Stimulated activated memory B cell treated with anti-CD40 and anti-IgM and Interleukin-4, amounts not matched to agents 10 μg/mL and 1 μg/mL and 100 μg/mL, for 72 hours (primary cell): ENCODE data around the gene GSDME.

Experiments used
- ATAC-seq: fragments of 150-1000 bp; cut with Tn5 transposase; 2 replicates; pipeline ENCODE4 v1.10.0; 2021
- H3K27ac Mint-ChIP-seq: one replicate; pipeline ENCODE4 v1.8.0; 2022; ENCODE audit warnings: mild to moderate bottlenecking, mixed read lengths
- H3K27me3 Mint-ChIP-seq: one replicate; pipeline ENCODE4 v1.8.0; 2022; ENCODE audit warnings: mixed read lengths
- H3K36me3 Mint-ChIP-seq: one replicate; pipeline ENCODE4 v1.8.0; 2022; ENCODE audit warnings: mixed read lengths
- H3K4me1 Mint-ChIP-seq: one replicate; pipeline ENCODE4 v1.8.0; 2022; ENCODE audit warnings: mixed read lengths
- H3K4me3 Mint-ChIP-seq: one replicate; pipeline ENCODE4 v1.8.0; 2022; ENCODE audit warnings: mild to moderate bottlenecking, moderate library complexity, mixed read lengths
- H3K9me3 Mint-ChIP-seq: one replicate; pipeline ENCODE4 v1.8.0; 2022; ENCODE audit warnings: mixed read lengths

Gene GSDME

DNA sequence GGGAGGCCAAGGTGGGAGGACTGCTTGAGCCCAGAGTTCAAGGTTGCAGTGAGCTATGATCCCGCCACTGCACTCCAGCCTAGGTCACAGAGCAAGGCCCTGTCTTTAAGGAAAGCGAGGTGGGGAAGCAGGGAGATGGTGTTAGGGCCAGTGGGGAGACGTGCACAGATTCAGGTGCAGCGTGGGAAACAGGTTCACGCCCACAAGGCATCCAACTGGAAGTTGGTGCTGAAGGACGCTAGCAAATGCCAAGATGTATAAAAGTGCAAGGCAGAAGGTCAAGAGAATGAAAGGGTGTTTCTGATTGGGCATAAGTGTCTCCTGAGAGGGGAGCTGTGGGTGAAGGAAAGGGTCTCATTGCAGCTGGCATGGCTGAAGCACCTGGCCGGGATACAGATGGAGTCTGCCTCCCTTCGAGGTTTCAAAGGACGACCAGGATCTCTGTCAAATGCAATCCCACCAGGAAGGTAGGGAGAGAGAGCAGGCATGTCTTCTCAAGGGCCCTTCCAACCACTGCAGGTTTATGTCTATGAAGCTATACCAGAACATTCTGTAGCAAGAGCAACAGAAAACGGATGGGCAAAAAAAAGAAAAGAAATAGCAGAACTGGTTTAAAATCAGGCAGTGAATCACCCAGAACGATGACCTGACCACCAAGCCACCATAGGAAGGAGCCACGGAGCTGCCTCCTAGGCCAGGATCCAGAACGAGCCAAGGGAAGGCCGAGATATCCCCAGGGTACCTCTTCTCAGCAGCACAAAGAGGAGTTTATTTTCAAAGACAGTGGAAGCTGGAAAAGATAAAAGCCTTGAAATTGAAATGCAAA, 43.2 kb downstream of the GSDME start:
- H3K27me3 Mint-ChIP-seq: peaks cover 26% of the 10 kb centered on the region
- ATAC-seq: no peak
- H3K9me3 Mint-ChIP-seq: no peaks in the 10 kb centered on the region
- no peak overlapping the region for H3K27ac Mint-ChIP-seq
- no peaks in the 10 kb centered on the region for H3K36me3 Mint-ChIP-seq
- H3K4me3 Mint-ChIP-seq: no peak overlapping the region
- H3K4me1 Mint-ChIP-seq: peaks cover 32% of the 10 kb centered on the region

DNA sequence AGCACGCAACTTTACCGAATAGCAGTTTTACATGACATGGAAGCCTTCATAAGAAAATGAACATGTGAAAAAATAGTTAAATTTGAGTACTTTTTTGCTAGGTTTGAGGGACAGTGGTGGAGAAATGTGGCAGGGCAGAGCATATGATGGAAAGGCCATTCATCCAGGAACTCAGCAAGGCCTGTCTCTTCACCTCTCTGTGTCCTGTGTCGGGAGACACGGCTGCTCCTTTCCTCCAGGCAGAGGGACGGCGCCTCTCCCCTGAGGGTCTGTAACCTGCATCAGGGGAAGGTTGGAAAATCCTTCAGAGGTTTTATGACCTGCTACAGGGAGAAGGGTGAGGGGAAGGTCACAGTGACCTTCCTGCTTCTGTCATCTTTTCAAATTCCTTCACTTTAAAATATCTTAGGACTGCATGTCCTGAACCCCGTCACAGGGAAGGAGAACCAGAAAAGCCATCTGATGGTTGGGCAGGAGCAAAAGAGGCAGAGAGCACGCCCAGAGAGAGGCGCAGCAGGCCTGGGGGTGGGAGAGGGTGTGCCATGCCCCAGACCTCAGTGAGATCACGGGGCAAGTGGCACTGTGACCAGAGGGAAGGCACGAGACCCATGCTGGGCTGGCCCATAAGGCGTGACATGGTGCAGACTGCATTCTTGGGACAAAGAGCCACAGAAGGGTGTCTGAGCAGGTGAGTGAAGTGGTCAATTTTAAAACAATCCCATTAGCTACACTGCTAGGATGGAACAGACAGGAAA, 44.0 kb downstream of the GSDME start:
- ATAC-seq: no peak
- peaks cover 26% of the 10 kb centered on the region for H3K27me3 Mint-ChIP-seq
- H3K4me1 Mint-ChIP-seq: peaks cover 23% of the 10 kb centered on the region
- no peak overlapping the region for H3K27ac Mint-ChIP-seq
- H3K36me3 Mint-ChIP-seq: no peaks in the 10 kb centered on the region
- H3K9me3 Mint-ChIP-seq: no peaks in the 10 kb centered on the region
- no peak overlapping the region for H3K4me3 Mint-ChIP-seq

DNA sequence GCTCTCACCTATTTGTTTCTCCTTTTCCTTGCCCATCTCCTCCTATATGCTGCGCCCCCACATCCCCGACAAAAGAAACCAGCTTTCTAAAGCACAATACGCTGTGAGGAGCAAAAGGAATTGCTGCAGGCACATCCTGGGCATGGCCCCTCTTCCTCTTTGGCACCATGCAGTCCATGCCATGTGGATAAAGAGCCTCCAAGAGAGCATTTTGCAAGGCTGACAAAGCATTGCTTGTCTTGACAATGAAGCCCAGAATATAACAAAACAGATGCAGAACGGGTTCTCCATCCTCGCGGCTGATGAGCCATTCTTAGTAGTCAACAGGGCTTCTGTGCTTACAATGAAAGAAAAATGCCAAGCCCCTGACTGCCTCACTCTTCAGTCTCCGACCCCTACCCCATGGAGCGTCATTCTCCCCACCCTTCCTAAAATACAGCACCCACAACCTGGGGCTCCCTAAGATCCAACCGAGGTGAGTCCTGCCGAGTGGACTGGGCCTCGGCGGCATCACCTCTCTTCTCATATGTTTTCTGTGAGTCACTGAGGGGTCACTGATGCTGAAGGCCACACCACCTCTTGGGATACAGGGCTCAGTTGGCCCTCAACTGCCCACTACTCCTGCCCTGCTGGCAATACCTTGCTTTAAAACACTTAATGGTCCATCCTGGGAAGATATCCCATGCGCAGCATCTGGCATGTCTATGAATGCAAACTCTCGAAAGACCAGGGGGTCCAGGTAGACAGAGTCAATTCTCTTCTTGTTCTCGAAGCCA, 47.5 kb downstream of the GSDME start:
- no peak for ATAC-seq
- Mint-ChIP-seq H3K9me3 (no peaks in the 10 kb centered on the region), H3K4me1 (peaks cover 11% of the 10 kb centered on the region), H3K27me3 (peaks cover 18% of the 10 kb centered on the region), H3K4me3 (no peak overlapping the region), H3K36me3 (no peaks in the 10 kb centered on the region), H3K27ac (no peak overlapping the region)

DNA sequence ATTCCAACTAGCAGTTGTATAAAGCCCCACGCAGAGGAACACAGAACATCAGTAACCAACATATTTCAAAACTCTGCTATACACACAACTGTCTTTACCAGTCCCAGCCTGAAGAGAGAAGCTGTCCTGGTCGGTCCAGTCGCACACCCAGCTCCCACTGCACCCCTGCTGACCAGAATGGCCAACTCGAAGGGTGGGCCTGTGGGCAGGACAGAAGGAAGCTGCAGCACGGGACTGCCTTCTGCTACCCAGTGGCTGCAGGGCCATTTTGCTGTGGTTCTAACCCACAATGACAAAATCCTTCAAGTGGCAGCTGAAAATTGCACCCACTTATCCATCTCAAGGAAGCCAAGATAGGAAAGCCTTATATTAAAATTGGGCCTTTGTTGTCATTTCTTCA, 48.2 kb downstream of the GSDME start:
- H3K27ac Mint-ChIP-seq: no peak overlapping the region
- H3K9me3 Mint-ChIP-seq: no peaks in the 10 kb centered on the region
- H3K4me3 Mint-ChIP-seq: no peak overlapping the region

DNA sequence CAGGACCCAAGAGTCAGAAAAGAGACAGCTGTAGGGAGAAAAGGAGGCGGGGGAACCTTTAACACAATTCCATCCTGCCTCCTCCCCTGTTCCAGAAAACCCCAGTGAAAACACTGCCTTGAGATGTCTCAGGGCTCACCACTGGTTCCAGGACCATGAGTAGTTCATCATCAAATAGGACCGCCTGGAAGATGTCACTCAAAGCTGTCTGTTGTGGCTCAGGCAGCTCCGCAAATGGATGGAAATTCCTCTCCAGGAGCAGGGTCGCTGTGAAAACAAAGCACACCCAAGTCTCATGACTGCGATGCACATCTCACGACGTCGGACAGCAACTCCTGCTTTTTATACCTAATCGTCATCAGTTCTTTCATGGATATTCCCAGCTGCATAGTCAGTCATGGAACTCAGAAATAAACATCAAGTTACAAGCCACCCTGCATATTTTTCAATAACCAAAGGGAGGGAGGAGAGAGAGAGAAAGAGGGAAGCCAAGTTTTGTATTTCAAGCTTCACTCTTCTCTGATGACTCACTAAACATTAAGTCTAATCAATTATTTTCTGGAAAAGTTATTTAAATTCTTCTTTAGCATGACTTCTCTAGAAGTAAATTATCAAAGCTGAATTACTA, 49.2 kb downstream of the GSDME start:
- no peak for ATAC-seq
- Mint-ChIP-seq H3K4me1 (peaks cover 9% of the 10 kb centered on the region), H3K9me3 (no peaks in the 10 kb centered on the region), H3K27ac (no peak overlapping the region), H3K27me3 (peaks cover 10% of the 10 kb centered on the region), H3K36me3 (no peaks in the 10 kb centered on the region), H3K4me3 (no peak overlapping the region)

More for the DNA sequence above, 48.2 kb downstream of the GSDME start:
- ATAC-seq: no peak
- no peaks in the 10 kb centered on the region for H3K36me3 Mint-ChIP-seq
- peaks cover 18% of the 10 kb centered on the region for H3K27me3 Mint-ChIP-seq
- peaks cover 9% of the 10 kb centered on the region for H3K4me1 Mint-ChIP-seq

DNA sequence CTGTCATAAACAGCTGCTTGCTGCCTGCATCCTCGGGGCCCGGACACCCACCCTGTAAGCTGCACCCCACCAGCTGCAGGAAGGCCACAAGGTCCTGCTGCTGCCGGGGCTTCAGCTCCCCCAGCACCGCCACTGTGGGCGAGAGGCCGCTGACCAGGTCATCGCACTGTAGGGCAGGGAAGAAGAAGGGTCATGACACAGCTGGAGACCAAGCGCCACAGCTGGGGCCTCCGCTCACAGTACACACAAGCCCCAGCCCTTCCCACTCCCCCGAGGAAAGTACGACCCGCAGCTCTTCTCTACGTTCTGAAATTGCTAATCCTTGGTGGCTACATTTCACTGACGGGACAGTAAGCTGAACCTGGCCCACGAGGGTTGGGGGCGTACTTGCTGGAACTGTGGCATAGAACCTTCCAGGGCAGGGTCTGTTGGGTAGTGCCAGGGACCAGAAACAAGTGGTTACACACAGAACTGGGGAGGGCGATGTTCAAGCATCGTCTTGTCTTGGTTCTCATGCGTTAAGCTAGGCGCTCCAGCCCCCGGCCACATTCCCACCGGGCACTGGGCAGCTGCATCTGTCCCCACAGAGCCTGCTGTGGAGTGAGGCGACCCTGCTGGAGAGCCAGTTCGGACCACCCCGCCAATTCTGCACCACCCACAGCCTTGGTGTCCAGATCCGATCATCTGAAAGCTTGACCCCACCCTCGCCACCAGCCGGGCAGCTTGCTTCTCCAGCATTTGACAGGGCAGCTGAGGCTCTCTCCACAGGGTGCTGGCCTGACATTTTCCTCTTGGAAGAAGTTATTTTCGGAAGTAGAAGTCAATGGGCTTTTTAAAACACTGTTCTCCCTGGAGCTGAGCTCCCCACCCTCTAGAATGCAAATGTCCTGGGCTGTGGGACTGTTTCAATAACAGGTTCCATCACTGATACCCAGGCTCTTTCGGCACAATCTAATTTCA, 50.8 kb downstream of the GSDME start:
- peaks cover 9% of the 10 kb centered on the region for H3K4me1 Mint-ChIP-seq
- no peak for ATAC-seq

DNA sequence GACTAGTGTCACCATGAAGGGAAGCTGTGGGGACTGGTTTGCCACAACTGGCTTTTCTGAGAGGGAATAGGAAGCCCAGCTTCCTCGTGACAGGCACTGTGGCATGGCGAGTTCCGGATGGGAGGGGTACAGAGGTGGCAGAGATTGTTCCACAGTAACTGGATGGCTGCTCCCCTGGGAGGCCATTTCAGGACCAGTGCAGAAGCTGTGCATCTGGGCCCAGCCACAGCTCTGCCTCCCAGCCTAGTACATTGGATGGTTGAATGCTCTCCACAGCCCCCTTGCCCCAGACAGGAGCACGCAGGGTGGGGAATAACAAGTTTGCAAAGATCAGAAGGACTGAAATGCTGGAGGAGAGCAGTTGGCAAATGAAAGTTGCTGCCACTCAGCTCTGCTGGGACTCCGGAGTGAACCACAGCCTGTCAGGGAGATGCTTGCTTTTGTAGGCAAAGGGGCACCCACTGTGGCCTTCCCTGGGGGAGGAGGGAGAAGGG, 51.8 kb downstream of the GSDME start:
- Mint-ChIP-seq H3K4me3 (no peak overlapping the region), H3K27ac (no peak overlapping the region), H3K9me3 (no peaks in the 10 kb centered on the region), H3K27me3 (no peaks in the 10 kb centered on the region), H3K36me3 (no peaks in the 10 kb centered on the region), H3K4me1 (peaks cover 9% of the 10 kb centered on the region)
- ATAC-seq: peak; percentile 52

More for the DNA sequence above, 50.8 kb downstream of the GSDME start:
- Mint-ChIP-seq H3K4me3 (no peak overlapping the region), H3K27ac (no peak overlapping the region), H3K27me3 (no peaks in the 10 kb centered on the region), H3K36me3 (no peaks in the 10 kb centered on the region), H3K9me3 (no peaks in the 10 kb centered on the region)

DNA sequence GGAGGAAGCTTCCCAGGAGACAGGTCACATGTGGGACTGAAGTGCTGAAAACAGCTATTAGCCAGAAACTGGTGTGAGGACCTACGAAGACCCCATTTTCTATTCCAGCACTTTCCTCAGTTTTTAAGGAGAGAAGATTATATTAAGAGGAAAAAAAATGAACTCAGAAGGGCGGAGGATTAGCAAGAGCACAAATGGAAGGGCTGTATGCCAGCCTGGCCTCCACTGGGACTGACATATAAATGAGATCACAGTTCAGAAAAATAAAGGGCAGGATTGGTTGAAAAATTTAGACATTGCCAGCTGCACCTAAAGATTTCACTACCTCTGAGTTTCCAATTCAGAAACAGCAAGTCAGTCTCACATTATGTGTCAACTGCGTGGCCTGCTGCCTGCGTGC, 53.0 kb downstream of the GSDME start:
- no peaks in the 10 kb centered on the region for H3K9me3 Mint-ChIP-seq
- no peak for ATAC-seq

DNA sequence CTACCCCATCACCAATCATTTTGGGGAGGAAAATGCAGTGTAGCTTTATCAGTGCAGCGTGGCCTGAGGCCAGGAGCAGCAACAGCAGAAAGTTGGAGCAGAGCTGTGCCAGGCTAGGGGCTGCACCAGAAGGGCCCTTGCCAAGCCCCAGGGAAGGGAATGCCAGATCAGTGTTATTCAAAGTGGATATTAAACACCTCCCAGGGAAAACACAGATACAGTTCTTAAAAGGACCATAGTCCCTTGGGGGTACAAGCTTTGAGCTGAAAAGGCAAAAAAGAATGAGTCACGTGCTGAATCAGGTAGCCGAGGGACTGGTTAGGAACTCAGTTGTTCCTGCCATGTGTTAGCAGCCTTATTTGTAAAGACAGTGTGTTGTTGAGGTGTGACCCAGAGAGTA, 54.0 kb downstream of the GSDME start:
- Mint-ChIP-seq H3K27ac (no peak overlapping the region), H3K9me3 (no peaks in the 10 kb centered on the region), H3K27me3 (no peaks in the 10 kb centered on the region), H3K4me1 (peaks cover 9% of the 10 kb centered on the region), H3K4me3 (no peak overlapping the region), H3K36me3 (peaks cover 5% of the 10 kb centered on the region)
- no peak for ATAC-seq

More for the DNA sequence above, 53.0 kb downstream of the GSDME start:
- Mint-ChIP-seq H3K27me3 (no peaks in the 10 kb centered on the region), H3K36me3 (peaks cover 5% of the 10 kb centered on the region), H3K4me3 (no peak overlapping the region), H3K4me1 (peaks cover 9% of the 10 kb centered on the region), H3K27ac (no peak overlapping the region)

DNA sequence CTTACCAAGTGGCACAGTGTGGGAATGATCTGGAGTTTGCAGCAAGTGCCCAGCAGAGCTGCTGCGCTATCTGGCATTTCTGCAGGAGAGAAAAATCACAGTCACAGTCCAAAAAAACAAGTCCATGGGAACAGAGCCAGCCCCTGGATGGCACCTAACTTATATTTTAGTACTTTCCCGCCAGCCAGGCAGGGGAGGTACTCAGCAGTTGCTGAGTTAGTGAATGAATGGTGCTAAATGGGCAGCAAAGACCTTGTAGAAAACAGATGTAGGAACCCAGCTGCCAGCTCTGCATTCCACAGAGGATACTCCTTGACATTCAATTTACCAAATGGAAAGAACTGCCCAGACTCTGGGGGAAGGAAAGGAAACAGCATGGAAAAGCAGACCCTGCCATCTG, 54.5 kb downstream of the GSDME start:
- H3K36me3 Mint-ChIP-seq: peaks cover 5% of the 10 kb centered on the region
- peaks cover 9% of the 10 kb centered on the region for H3K4me1 Mint-ChIP-seq
- H3K4me3 Mint-ChIP-seq: no peak overlapping the region
- no peaks in the 10 kb centered on the region for H3K9me3 Mint-ChIP-seq
- no peaks in the 10 kb centered on the region for H3K27me3 Mint-ChIP-seq
- no peak overlapping the region for H3K27ac Mint-ChIP-seq
- ATAC-seq: no peak

DNA sequence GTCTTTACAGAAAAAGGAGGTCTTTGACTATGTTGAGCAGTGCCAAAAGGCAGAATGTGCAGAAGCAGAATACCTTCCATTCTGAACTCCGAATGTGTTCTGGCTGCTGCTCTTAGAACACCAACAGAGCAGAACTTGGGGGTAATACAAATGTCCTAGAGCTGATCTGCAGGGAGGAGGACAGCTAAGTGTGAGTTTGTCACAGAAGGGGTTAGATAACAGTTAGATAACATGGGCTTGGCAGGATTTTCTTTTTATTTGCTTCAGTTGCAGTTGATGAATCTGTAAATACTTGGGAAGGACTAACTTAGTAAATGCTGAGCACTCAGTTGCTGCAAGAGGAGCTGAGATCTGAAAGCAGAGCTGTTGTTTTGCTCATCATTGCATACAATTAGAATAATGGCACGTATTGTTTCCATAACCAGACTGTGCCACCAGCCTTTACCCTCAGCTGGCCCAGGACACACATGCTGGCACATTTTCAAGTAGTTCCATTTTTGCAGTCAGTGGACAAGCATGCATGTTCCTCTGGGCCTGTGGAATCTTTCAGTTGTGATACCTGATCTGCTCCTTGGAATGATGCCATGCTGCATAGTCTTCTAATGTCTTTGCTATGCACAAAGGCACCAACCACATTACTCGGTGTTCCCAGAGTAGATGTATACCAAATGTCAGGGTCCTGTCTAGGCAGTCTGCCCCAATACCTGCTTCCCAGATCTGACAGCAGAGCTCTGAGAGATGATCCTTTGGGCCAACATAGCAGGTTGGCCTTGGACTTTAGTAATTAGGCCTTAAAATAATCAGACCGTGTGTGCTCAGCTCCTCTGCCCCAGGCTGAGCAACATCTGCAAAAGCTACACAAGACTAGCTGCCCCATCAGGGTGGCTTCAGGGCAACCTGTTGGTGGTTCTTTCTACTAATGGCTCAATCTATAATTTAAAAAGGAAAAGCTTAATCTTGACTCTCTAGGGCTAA, 55.7 kb downstream of the GSDME start:
- peaks cover 10% of the 10 kb centered on the region for H3K36me3 Mint-ChIP-seq
- peaks cover 9% of the 10 kb centered on the region for H3K4me1 Mint-ChIP-seq
- no peak overlapping the region for H3K27ac Mint-ChIP-seq
- no peak for ATAC-seq
- H3K4me3 Mint-ChIP-seq: no peak overlapping the region
- H3K27me3 Mint-ChIP-seq: no peaks in the 10 kb centered on the region
- no peaks in the 10 kb centered on the region for H3K9me3 Mint-ChIP-seq

DNA sequence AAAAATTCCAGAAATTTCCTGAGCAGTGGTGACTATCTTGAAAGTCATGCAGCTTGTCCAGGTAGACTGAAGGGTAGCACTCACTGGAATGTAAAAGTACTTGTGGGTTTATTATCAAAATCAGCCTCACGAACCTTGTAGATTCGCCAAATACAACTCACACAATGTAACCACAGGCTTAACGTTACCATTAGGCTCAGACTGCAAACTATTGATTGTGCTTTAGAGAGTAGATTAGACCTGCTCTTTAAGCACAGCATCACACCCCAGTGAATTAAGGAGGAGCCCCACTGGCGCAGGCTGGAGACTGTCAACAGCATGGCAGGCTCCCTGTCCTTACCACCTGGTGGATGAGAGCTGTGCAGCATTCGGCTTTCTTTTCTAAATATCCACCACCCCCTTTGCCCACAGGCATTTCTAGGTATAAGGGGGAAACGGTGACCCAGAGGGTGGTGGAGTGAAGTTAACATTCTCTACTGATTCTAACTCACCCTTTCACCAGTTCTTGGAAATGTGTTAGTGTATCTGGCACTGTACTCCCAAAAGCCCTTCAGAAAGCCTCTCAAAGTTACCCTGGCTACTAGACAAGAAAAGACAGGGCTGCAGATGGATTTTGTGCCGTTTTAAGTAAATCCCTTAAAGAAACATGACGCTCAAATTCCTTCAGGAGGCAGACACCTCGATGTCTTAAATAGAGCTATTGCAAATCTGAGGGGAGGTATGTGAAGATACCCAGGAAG, 56.6 kb downstream of the GSDME start:
- H3K27me3 Mint-ChIP-seq: no peaks in the 10 kb centered on the region
- H3K9me3 Mint-ChIP-seq: no peaks in the 10 kb centered on the region
- H3K27ac Mint-ChIP-seq: no peak overlapping the region
- no peak overlapping the region for H3K4me3 Mint-ChIP-seq
- no peak for ATAC-seq
- H3K4me1 Mint-ChIP-seq: peaks cover 8% of the 10 kb centered on the region
- H3K36me3 Mint-ChIP-seq: peaks cover 19% of the 10 kb centered on the region
